Measurements from ENCODE around the gene HNMT.

- TF ChIP-seq CTCF (IDR thresholded peaks at IDR 0.05) (peak; percentile 39 to 62 (median 54)), POLR2A (IDR thresholded peaks at IDR 0.05) (no peak)
Measured at GRCh38 chr2:137947728-137948336, 16.4 kb upstream of the HNMT start.
